Panc1 (cell line): ENCODE data around the gene LHPP.

Experiments
- POLR2AphosphoS5 ChIP-seq: IDR thresholded peaks from 2 replicates; pipeline ENCODE4 v1.6.1; 2012; ENCODE audit warnings: mild to moderate bottlenecking, low read depth, low read length, moderate library complexity
- TCF7L2 ChIP-seq: IDR thresholded peaks from 2 replicates; pipeline ENCODE4 v1.6.1; 2011; ENCODE audit warnings: mild to moderate bottlenecking, low read depth, low read length, inconsistent platforms
- TF ChIP-seq, protein P1 (sequence below): fragments of 450-650 bp; IDR thresholded peaks from 2 replicates; pipeline ENCODE4 v1.5.1; 2017; ENCODE audit warnings: mild to moderate bottlenecking
- TF ChIP-seq, protein P2 (sequence below), 2 experiments: IDR thresholded peaks; 2 replicates each; pipeline ENCODE4 v1.6.1; 2011 to 2012; ENCODE audit warnings: low read depth in 2 of 2, control low read depth in 1 of 2, low read length in 1 of 2, mild to moderate bottlenecking in 1 of 2, moderate library complexity in 1 of 2; ENCODE audit not compliant: insufficient read depth in 1 of 2

DNA sequence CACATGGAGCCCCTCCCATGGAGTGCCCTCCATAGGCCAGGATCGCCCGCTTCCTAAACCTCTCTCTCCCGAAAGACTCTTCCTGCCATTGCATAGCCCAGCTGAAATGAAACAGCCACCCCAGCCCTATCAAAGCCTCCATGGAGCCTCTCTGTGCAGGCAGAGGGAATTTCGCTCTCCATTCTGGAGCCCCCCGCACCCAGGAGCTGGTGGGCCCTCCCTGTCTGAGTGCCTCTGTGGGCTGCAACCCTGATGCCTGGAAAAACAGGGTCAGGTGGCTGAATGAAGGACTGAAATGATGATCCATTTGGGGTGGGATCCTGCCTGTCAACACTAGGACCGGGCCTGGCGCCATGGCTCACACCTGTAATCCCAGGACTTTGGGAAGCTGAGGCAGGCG is 176.1 kb downstream of the LHPP start:
- TF ChIP-seq, protein P1, sequence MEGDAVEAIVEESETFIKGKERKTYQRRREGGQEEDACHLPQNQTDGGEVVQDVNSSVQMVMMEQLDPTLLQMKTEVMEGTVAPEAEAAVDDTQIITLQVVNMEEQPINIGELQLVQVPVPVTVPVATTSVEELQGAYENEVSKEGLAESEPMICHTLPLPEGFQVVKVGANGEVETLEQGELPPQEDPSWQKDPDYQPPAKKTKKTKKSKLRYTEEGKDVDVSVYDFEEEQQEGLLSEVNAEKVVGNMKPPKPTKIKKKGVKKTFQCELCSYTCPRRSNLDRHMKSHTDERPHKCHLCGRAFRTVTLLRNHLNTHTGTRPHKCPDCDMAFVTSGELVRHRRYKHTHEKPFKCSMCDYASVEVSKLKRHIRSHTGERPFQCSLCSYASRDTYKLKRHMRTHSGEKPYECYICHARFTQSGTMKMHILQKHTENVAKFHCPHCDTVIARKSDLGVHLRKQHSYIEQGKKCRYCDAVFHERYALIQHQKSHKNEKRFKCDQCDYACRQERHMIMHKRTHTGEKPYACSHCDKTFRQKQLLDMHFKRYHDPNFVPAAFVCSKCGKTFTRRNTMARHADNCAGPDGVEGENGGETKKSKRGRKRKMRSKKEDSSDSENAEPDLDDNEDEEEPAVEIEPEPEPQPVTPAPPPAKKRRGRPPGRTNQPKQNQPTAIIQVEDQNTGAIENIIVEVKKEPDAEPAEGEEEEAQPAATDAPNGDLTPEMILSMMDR: no peak
- no peak for TF ChIP-seq POLR2AphosphoS5
- TF ChIP-seq, protein P2, sequence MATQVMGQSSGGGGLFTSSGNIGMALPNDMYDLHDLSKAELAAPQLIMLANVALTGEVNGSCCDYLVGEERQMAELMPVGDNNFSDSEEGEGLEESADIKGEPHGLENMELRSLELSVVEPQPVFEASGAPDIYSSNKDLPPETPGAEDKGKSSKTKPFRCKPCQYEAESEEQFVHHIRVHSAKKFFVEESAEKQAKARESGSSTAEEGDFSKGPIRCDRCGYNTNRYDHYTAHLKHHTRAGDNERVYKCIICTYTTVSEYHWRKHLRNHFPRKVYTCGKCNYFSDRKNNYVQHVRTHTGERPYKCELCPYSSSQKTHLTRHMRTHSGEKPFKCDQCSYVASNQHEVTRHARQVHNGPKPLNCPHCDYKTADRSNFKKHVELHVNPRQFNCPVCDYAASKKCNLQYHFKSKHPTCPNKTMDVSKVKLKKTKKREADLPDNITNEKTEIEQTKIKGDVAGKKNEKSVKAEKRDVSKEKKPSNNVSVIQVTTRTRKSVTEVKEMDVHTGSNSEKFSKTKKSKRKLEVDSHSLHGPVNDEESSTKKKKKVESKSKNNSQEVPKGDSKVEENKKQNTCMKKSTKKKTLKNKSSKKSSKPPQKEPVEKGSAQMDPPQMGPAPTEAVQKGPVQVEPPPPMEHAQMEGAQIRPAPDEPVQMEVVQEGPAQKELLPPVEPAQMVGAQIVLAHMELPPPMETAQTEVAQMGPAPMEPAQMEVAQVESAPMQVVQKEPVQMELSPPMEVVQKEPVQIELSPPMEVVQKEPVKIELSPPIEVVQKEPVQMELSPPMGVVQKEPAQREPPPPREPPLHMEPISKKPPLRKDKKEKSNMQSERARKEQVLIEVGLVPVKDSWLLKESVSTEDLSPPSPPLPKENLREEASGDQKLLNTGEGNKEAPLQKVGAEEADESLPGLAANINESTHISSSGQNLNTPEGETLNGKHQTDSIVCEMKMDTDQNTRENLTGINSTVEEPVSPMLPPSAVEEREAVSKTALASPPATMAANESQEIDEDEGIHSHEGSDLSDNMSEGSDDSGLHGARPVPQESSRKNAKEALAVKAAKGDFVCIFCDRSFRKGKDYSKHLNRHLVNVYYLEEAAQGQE (IDR thresholded peaks at IDR 0.05; ENCODE audit: insufficient read depth in 1 of 2, low read depth in 2 of 2, low read length in 1 of 2): no peak
- no peak for TF ChIP-seq TCF7L2
